HG03354 (cell line): ENCODE results near the gene STAM.
A peak's percentile ranks its signal among the peaks of the same experiment; 100 is the strongest.
"Not testable (repeated sequence)": the region's sequence is repeated elsewhere in the genome, so short reads cannot be mapped to it uniquely, and the experiment has no call there.

ENCODE experiments used
- ATAC-seq: cut with Tn5 transposase; IDR thresholded peaks from one replicate; pipeline ENCODE4 v1.9.1; 2021; ENCODE audit warnings: mild to moderate bottlenecking; ENCODE audit not compliant: unreplicated experiment, poor library complexity, severe bottlenecking

Gene STAM

DNA sequence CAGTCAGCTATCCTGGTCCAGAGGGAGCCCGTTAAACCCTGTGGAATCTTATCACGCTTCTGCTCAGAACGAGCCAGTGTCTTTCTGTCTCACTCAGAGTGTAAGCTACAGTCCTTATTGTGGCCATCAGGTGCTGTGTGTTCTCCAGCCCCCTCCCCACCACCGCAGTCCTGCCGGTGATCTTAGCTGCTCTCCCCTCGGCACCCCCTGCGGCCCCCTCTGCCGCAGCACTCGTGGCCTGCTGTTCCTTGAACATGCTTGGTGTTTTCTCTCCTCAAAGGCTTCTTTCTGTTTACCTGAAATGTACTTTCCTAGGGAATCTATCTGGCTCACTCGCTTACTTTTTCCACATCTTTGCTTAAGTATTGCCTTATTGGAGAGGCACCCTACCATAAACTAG, 69.8 kb downstream of the STAM start:
- no peak for ATAC-seq

DNA sequence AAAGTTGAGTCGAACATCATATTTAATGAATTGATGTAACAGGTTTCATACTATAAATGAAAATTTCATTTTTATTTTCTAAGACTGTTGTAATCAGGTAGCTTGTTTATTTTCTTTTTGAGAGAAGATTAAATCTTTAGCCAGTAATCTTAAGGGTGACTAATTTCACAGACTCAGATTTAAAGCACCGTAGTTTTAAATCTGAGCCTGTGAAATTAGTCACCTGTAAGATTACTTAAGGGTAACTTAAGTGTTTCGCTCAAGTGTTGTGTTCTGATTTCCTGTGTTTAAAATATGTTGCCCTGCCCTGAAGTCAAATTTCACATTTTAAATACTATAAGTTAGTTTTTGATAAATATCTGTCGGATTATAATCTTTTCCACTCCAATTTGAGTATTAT, 72.2 kb downstream of the STAM start:
- ATAC-seq, result no peak

DNA sequence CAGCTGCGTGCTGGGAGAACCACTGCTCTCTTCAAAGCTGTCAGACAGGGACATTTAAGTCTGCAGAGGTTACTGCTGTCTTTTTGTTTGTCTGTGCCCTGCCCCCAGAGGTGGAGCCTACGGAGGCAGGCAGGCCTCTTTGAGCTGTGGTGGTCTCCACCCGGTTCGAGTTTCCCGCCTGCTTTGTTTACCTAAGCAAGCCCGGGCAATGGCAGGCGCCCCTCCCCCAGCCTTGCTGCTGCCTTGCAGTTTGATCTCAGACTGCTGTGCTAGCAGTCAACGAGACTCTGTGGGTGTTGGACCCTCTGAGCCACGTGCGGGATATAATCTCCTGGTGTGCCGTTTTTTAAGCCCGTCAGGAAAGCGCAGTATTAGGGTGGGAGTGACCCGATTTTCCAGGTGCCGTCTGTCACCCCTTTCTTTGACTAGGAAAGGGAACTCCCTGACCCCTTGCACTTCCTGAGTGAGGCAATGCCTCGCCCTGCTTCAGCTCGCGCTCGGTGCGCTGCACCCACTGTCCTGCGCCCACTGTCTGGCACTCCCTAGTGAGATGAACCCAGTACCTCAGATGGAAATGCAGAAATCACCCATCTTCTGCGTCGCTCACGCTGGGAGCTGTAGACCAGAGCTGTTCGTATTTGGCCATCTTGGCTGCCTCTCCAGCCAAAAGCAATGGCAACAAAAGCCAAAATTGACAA, 78.5 kb downstream of the STAM start:
- not testable (repeated sequence) for ATAC-seq

DNA sequence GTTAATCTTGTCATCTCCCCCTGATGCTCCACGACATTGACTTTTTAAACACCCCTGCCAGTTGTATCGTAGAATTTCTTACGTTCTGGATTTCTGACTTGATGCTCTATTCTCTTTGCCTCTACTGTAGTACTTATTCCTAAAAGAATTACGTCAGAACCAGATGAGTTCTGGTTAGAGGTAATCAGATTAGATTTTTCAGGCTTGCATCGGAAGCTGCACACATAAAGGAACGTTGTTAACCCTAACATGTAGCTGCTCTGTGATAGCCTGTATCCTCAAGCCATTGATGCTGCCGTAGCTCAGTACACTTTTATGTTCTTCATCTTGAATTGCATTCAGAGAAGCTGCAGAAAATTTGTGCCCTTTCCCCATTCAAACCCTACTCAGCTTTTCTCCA, 81.8 kb downstream of the STAM start:
- no peak for ATAC-seq

DNA sequence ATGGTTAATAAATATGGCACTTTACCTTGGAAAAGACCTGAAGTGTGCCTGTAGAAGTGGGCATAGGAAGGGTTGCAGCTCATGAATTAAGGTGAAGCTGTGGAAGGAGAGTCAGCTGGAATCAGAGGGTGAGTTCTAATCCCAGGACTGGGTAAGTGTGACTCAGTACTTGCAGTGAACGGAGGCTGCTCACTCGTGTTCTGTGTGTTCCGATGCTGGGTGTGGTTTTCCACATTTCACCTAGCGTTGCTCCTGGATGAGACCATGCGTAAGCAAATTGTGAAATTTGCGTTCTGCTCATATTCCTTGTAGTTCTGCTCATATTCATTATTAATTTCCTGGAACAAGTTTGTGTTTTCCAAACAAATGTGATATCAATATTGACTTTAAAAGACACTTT, 85.7 kb downstream of the STAM start:
- no peak for ATAC-seq

DNA sequence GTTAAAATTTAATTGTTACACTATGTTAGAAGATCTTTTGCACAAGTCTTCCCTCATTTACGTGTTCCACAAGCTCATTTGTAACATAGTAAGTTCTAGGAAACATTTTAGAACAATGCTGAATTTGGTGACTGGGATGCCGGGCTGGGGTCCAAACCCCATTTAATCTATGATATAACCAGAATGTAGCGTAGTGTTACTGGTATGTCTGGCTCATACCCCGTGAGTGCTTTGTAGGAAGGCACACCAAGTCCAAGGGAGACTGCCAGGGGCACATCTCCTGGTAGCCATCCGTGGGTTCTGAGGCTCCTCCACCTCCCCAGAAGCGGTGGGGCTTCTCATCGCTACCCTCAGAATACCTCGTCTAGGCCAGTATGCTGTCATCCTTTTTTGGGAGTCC, 86.7 kb downstream of the STAM start:
- no peak for ATAC-seq

DNA sequence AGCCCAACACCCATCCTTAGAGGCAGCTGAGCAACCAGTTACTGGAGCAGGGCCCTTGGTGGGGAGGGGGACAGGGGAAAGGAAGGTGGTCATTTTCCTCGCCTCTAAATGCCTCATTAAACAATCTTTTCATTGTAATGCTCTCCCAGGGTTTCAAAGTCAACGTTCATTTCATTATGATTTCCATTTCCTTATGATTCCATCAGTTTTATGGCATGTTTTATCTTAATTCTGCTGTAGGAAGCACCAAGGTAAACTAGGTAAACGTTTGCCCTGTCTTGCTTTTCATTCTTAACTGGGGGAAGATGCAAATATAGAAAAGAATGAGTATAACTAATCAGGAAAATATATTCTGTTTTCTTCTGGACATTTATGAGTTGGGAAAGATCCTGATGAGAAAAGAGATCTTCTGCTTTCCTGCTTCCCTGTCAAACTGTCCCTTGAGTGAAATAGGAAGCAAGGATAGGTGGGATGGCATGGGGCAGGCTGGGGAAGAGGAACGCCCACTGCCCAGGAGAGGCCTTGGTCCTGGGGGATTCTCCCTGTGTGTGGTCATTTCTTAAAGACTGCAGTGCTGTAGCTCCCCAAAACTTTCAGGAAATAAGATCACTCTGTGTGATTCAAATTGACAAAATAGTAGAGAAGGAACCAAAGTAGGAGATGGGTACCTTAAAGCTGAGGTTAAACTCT, 87.5 kb downstream of the STAM start:
- no peak for ATAC-seq

DNA sequence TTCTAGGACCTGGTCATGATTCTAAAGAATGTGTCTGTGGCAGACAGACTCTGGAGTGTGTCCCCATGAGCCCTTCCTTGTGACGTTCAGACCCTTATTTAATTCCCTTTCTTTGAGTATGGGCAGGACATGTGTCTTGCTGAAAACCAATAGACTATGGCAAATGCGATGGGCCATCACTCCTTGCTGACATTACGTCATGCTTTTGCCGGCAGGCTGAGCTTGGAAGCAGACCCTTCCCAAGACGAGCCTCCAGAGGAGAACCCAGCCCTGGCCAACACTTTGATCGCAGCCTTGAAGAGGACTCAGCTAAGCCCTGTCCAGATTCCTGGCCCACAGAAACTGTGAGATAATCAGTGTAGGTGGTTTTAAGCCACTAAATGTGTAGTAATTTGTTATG, 89.7 kb downstream of the STAM start:
- no peak for ATAC-seq

DNA sequence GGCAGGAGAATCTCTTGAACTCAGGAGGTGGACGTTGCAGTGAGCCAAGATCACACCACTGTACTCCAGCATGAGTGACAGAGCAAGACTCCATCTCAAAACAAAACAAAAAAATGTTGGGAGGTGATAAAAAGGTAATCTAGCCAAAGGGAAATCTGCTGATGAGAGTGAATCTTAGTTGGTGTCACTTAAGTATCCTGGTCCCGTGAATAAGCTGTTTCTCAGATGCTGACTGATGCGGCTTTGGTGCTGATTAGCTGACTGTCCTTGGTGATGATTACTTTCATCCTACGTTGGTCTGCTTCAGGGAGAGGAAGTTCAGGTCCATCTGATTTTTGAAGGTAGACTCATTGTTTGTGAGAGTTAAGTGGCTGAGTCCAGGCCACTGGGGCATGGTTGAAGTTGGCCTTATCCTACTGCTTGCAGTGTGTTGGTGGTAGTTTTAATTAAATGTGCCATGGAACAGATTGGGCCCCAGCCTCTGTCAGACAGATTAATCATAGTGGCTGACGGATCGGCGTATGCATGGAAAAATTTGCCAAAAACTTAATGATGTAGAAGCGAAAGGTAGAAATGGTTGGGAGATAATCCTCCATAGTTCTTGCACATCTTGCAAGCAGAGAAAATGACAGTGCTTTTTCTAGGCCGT, 90.6 kb downstream of the STAM start:
- ATAC-seq, result no peak

DNA sequence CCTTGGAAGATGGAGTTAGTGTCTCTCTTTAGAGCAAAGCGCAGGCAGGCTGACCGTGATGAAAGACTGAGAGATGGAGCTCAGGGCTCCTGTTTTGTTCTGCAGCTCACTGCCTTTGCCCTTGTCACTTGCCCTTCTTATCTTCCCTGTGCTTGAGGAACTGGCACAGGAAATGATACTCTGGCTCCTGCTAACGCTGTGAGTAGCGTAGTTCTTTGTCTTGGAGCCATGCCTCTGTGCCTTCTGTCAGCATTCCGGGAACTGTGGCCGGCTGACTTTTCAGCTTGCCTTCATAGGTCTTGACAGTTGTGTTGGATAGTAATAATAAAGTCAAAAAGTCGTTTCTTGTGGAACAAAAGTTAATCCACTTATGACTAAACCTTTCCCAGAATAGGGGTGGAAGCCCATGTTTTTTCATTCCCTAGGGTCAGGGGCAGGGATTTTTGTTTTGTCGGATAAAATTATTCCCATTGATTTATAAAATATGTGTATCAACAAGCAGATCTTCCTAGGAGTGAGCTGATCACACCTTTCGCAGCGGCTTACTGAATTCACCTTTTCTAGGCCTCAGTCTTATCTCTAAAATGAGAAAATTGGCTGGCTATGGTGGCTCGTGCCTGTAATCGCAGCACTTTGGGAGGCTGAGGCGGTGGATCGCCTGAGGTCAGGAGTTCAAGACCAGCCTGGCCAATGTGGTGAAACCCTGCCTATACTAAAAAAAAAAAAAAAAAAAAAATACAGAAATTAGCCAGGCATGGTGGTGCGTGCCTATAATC, 91.4 kb downstream of the STAM start:
- ATAC-seq, result no peak

DNA sequence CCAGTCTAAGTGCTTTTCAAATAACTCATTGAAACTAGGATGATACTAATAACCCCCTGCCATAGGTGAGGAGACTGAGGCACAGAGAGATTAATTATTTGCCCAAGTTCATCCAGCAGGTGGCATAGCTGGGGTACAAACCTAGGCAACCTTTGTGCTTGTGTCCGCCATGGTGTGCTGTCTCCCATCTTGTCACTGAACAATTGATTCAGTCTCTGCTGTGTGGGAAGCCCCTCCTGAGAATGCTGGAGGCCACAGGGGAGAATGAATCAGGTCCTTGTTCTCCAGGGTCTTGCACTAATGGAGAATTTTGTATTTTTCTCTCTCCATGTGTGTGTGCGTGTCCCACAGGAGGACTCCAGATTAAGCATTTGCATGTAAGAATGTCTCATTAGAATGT, 92.3 kb downstream of the STAM start:
- no peak for ATAC-seq

DNA sequence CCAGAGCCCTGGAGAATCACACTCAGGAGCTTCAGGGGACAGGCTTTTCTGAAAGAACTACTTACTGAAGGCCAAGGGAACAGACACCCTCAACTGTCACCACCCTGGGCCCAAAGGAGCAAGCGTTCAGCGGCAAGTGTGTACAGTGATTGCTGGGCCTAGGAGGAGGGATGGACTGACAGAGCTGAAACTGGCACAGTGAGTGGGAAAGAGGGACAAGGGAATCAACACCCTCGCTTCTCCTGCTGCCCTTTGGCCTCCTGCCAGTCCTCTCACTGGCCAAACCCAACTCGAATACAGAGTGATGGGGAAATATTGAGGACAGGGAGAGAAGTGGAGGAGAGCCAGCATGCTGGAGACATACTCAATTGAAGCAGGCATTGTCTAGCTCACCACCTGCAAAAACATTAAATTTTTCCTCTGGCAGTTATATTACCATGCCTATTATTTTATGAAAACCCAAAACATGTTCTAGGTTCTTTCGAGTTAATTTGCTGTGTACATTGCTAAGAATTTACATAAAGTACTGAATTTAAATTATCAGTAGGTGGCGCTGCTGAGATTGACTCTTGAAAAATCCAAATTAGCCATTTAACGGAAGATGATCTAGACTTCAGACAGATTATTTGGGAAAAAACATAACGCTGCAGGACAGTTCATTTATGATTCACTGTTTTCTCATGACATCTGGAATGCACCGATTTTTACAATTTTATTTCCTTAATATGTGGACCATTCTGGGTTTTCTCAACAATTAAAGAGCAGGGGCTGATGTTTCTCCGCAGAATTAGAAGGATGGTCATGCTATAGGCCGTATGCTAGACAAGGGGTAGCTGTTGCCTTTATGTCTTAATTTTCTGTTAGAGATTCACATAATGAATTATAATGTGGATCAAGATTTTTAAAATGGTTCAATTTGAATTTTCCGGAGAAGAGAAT, 93.3 kb downstream of the STAM start:
- ATAC-seq, result peak; percentile 54

DNA sequence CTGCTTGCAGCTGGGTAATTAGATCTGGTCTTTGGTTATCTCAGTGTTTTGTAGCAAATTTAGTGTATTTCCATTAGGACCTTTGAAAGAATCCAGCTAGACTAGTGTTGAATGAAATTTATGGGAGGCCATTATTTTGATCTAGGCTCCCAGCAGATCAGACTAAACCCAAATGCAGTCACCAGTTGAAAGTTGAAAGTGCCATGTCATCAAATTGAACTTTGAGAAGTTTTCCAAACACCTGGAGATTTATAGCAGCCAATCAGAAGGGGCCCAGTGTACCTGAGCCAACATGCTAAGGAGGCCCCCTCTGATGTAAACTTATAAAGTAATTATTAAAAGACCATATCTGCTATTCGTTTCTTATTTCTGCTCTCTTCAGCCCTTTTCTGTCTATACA, 96.7 kb downstream of the STAM start:
- ATAC-seq, result no peak

DNA sequence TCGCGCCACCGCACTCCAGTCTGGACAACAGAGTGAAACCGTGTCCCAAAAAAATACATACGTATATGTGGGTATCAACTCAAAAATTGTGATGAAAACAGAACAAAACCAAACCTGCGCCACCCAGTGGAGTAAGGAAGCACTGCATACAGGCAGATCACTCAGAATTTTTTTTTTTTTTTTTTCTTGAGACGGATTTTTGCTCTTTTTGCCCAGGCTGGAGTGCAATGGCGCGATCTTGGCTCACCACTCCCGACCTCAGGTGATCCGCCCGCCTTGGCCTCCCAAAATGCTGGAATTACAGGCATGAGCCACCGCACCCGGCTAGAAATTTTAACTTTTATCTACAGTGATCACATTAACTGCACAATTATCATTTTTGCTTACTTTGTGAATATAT, 99.0 kb downstream of the STAM start:
- ATAC-seq, result no peak

DNA sequence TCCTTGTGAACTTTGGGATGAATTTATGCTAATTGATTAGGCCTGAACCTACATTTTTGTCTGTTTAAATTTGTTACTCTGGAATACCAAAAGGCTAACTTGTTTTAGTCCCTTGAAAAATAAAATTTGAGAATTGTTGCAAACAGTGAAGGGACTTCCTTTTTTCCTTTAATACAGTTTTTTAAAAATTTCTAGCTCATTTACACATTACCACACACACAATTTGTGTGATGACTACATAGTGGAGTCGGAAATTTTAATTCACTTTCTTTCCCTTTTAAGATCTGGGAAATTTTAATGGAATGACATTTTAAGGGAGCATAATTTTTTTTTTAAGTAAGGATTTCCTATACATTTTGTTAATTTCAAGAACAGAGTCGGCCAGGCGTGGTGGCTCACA, 99.5 kb downstream of the STAM start:
- no peak for ATAC-seq

DNA sequence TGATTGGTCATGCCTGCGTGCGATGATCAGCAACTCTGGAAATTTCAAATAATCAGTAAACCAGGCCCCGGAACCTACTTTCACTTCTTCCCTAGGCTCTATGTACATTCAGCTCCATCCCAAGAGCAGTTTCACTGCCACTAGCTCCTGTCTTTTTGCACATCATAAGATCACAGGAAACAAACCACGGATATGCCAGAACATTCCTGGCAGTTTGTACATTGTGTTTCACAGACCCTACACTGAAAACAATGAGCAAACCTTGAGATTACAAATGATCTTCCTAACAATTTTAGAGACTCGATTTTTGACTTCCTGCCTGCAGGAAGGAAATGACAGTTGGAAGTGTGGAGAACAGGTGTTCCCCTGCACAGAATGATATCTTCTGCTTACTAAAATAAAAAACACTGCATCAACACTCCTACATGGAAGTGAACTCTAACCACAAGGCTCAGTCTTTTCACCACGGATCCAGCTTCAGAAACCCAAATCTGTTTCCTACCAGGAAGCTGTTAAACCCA, 100.5 kb downstream of the STAM start:
- ATAC-seq, result no peak

DNA sequence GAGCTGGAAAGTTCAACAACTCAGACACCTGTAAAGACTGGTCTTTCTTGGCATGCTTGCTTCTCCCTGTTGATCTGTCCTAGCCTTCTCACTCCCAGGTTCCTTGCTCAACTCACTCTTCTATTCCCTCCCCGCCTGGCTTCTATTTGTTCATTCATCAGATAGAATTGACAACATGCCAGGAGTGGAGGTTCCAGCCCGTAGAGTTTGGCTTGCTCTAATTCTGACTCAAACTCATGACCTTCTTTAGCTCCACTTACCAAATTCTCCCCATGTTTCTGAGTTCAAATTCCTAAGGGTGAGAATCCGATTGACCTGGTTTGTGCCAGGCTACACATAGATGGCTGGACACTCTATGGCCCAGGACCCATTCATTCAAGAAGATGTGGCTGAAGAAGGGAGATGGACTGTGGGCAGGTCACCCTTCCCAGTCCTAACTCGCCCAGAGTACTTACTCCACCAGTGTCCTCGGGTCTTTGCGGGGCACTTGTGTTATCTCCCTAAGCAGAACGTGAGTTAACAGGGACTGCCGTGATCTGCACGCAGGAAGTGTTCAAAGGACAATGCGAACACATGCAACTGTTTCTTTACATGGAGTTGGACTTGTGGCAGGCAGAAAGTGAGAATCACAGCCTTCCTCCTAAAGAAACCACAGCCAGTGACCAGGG, 104.1 kb downstream of the STAM start:
- no peak for ATAC-seq

DNA sequence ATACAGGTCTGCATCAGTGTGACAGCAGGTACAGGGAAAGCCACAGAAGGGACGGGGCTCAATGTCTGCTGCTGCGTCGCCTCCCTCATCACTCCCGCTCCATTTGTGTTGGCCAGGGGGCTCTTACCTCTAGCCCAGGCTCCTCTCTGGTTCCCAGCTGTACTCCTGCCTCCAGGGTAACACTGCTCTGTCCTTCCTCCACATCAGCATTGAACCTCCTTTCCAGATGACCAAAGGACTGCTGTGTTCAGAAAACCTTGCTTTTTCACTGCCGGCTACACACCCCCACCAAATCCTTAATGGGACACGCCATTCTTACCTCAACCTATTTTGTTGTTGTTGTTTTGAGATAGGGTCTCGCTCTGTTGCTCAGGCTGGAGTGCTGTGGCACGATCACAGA, 105.9 kb downstream of the STAM start:
- no peak for ATAC-seq
